ENCODE measurements around the gene CHST11. TPM values are rescaled to one million over a fixed set of nuclear protein-coding genes. Genes with fewer than 3 reads are reported as not detected.

The CHST11 gene
- total RNA-seq, 1 experiment from 2014 or later: 1.1 TPM

- no TSS peak for BruUV-seq (replicated peaks)
- CTCF ChIA-PET: no interaction called here
Observed at GRCh38 chr12:104692557-104693218, 235.9 kb downstream of the CHST11 start.

DNA sequence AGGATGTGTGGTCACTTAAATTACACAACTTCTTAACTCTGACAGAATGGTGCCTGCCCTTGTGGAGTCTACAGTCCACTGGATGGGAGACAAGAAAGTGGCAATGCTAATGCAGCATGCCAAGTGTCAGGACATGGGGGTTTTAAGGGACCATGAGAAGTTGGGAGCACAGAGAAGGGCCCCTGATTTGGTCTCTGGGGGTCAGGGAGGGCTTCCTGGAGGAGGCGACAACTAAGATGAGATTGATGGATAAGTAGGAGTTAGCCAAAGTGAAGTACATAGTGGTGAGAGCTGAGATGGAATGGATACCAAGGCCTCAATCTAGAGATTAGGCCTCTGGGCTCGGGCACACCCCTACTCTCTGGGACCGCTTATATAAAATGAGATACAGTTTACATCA lies 236.7 kb downstream of the CHST11 start:
- Mint-ChIP-seq H3K27ac (ENCODE audit: unreplicated experiment) (no peak overlapping the region), H3K36me3 (ENCODE audit: insufficient read depth, unreplicated experiment) (no peaks in the 10 kb centered on the region), H3K4me3 (ENCODE audit: low read depth, unreplicated experiment) (no peak overlapping the region), H3K27me3 (ENCODE audit: unreplicated experiment) (peaks cover 14% of the 10 kb centered on the region), H3K4me1 (ENCODE audit: low read depth, unreplicated experiment) (no peaks in the 10 kb centered on the region), H3K9me3 (ENCODE audit: low read depth, unreplicated experiment) (no peaks in the 10 kb centered on the region)
- intact Hi-C loops (cut with micrococcal nuclease; ENCODE audit: unreplicated experiment): no loop called here
- no TSS peak for BruUV-seq (replicated peaks)
- no peak for DNase-seq
- CTCF ChIA-PET: no interaction called here
- TF ChIP-seq, protein P1, sequence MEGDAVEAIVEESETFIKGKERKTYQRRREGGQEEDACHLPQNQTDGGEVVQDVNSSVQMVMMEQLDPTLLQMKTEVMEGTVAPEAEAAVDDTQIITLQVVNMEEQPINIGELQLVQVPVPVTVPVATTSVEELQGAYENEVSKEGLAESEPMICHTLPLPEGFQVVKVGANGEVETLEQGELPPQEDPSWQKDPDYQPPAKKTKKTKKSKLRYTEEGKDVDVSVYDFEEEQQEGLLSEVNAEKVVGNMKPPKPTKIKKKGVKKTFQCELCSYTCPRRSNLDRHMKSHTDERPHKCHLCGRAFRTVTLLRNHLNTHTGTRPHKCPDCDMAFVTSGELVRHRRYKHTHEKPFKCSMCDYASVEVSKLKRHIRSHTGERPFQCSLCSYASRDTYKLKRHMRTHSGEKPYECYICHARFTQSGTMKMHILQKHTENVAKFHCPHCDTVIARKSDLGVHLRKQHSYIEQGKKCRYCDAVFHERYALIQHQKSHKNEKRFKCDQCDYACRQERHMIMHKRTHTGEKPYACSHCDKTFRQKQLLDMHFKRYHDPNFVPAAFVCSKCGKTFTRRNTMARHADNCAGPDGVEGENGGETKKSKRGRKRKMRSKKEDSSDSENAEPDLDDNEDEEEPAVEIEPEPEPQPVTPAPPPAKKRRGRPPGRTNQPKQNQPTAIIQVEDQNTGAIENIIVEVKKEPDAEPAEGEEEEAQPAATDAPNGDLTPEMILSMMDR (IDR thresholded peaks at IDR 0.05; ENCODE audit: unreplicated experiment): no peak

More at GRCh38 chr12:104692557-104693218, 235.9 kb downstream of the CHST11 start:
- Mint-ChIP-seq H3K4me1 (ENCODE audit: low read depth, unreplicated experiment) (no peaks in the 10 kb centered on the region), H3K27ac (ENCODE audit: unreplicated experiment) (no peak overlapping the region), H3K4me3 (ENCODE audit: low read depth, unreplicated experiment) (no peak overlapping the region), H3K36me3 (ENCODE audit: insufficient read depth, unreplicated experiment) (no peaks in the 10 kb centered on the region), H3K9me3 (ENCODE audit: low read depth, unreplicated experiment) (no peaks in the 10 kb centered on the region), H3K27me3 (ENCODE audit: unreplicated experiment) (peaks cover 6% of the 10 kb centered on the region)
- DNase-seq: no peak
- TF ChIP-seq, protein P1 (IDR thresholded peaks at IDR 0.05; ENCODE audit: unreplicated experiment): no peak
- intact Hi-C loops (cut with micrococcal nuclease; ENCODE audit: unreplicated experiment): no loop called here

GRCh38 chr12:104694161-104694560 lies 237.4 kb downstream of the CHST11 start:
- no peak overlapping the region for H3K4me3 Mint-ChIP-seq (ENCODE audit: low read depth, unreplicated experiment)
- H3K27me3 Mint-ChIP-seq (ENCODE audit: unreplicated experiment): peaks cover 19% of the 10 kb centered on the region
- H3K9me3 Mint-ChIP-seq (ENCODE audit: low read depth, unreplicated experiment): no peaks in the 10 kb centered on the region
- no peaks in the 10 kb centered on the region for H3K36me3 Mint-ChIP-seq (ENCODE audit: insufficient read depth, unreplicated experiment)
- CTCF ChIA-PET: no interaction called here
- H3K27ac Mint-ChIP-seq (ENCODE audit: unreplicated experiment): no peak overlapping the region
- no TSS peak for BruUV-seq (replicated peaks)
- TF ChIP-seq, protein P1 (IDR thresholded peaks at IDR 0.05; ENCODE audit: unreplicated experiment): no peak
- intact Hi-C loops (cut with micrococcal nuclease; ENCODE audit: unreplicated experiment): no loop called here
- no peaks in the 10 kb centered on the region for H3K4me1 Mint-ChIP-seq (ENCODE audit: low read depth, unreplicated experiment)
- DNase-seq: no peak

GRCh38 chr12:104694711-104695110 lies 238.0 kb downstream of the CHST11 start:
- no peaks in the 10 kb centered on the region for H3K4me1 Mint-ChIP-seq (ENCODE audit: low read depth, unreplicated experiment)
- no peaks in the 10 kb centered on the region for H3K9me3 Mint-ChIP-seq (ENCODE audit: low read depth, unreplicated experiment)
- CTCF ChIA-PET: no interaction called here
- no TSS peak for BruUV-seq (replicated peaks)
- TF ChIP-seq, protein P1 (IDR thresholded peaks at IDR 0.05; ENCODE audit: unreplicated experiment): no peak
- H3K27me3 Mint-ChIP-seq (ENCODE audit: unreplicated experiment): peaks cover 19% of the 10 kb centered on the region
- intact Hi-C loops (cut with micrococcal nuclease; ENCODE audit: unreplicated experiment): no loop called here
- no peak overlapping the region for H3K27ac Mint-ChIP-seq (ENCODE audit: unreplicated experiment)
- no peaks in the 10 kb centered on the region for H3K36me3 Mint-ChIP-seq (ENCODE audit: insufficient read depth, unreplicated experiment)
- H3K4me3 Mint-ChIP-seq (ENCODE audit: low read depth, unreplicated experiment): no peak overlapping the region
- no peak for DNase-seq
